Endodermal cell (in vitro differentiated cells): Measurements from ENCODE around the gene CDK5RAP3. TPM values are rescaled to one million over a fixed set of nuclear protein-coding genes. Genes with fewer than 3 reads are reported as not detected.

Experiments used
- DNase-seq: peaks from one replicate; pipeline ENCODE4 v3.0.0-alpha.2; 2017
- H3K27ac ChIP-seq: 2 replicates; pipeline ENCODE4 v1.5.1; 2013; ENCODE audit warnings: mild to moderate bottlenecking, low read depth, low read length, moderate library complexity
- H3K27me3 ChIP-seq: 2 replicates; pipeline ENCODE4 v1.6.1; 2013; ENCODE audit warnings: mild to moderate bottlenecking, low read length, moderate library complexity; ENCODE audit not compliant: insufficient read depth, control insufficient read depth, poor library complexity, severe bottlenecking
- H3K36me3 ChIP-seq: 2 replicates; pipeline ENCODE4 v1.7.0; 2013; ENCODE audit warnings: mild to moderate bottlenecking, low read length, moderate library complexity; ENCODE audit not compliant: control insufficient read depth, insufficient read depth
- H3K4me1 ChIP-seq: one replicate; pipeline ENCODE4 v1.7.0; 2013; ENCODE audit warnings: low read length; ENCODE audit not compliant: control insufficient read depth, insufficient read depth
- H3K4me3 ChIP-seq: 2 replicates; pipeline ENCODE4 v1.5.1; 2013; ENCODE audit warnings: mild to moderate bottlenecking, low read length, moderate library complexity
- H3K9ac ChIP-seq: 2 replicates; pipeline ENCODE4 v1.6.1; 2013; ENCODE audit warnings: mild to moderate bottlenecking, low read length, moderate library complexity; ENCODE audit not compliant: poor library complexity, severe bottlenecking; ENCODE audit errors: extremely low read depth
- H3K9me3 ChIP-seq: 2 replicates; pipeline ENCODE4 v1.6.1; 2013; ENCODE audit warnings: mild to moderate bottlenecking, low read length, moderate library complexity; ENCODE audit not compliant: control insufficient read depth
- H3K27ac Mint-ChIP-seq: 2 replicates; pipeline ENCODE4 v1.8.0; 2020; ENCODE audit warnings: mixed read lengths
- H3K27me3 Mint-ChIP-seq: 2 replicates; pipeline ENCODE4 v1.8.0; 2021; ENCODE audit warnings: mild to moderate bottlenecking, mixed read lengths; ENCODE audit not compliant: insufficient read depth
- H3K36me3 Mint-ChIP-seq: 2 replicates; pipeline ENCODE4 v1.8.0; 2020; ENCODE audit warnings: low read depth, mixed read lengths
- H3K4me1 Mint-ChIP-seq: 2 replicates; pipeline ENCODE4 v1.8.0; 2020; ENCODE audit warnings: mixed read lengths
- H3K4me3 Mint-ChIP-seq: 2 replicates; pipeline ENCODE4 v1.8.0; 2020; ENCODE audit warnings: mild to moderate bottlenecking, moderate library complexity, mixed read lengths
- H3K9me3 Mint-ChIP-seq: 2 replicates; pipeline ENCODE4 v1.8.0; 2020; ENCODE audit warnings: mild to moderate bottlenecking, mixed read lengths
- CTCF ChIP-seq: fragments of 200-600 bp; sonication (generic); conservative IDR thresholded peaks from 2 replicates; pipeline ENCODE4 v1.5.0; 2021; ENCODE audit warnings: antibody characterized with exemption, mild to moderate bottlenecking
- WGBS, 2 experiments: methylation state at CpG; one replicate each; pipeline versions ENCODE4 v1.1.5 to v1.1.7; 2013; ENCODE audit warnings: missing lambda C conversion rate in 2 of 2, mixed read lengths in 1 of 2; ENCODE audit not compliant: insufficient coverage in 1 of 2, insufficient read length in 1 of 2; 5-methylcytosine and 5-hydroxymethylcytosine counted together
- total RNA-seq, 2 donors: library from RNA; stranded (reverse); fragmentation: NEBNext Ultra II Directional in 1 of 2; extraction: Animal tissue kit (Norgen Biotek cat#: 25700) in 1 of 2; gene quantifications; 2 replicates in 1 of 2; 3 replicates in 1 of 2; pipeline ENCODE4 v1.2.1, GENCODE V29; 2021

CDK5RAP3 gene
- total RNA-seq, 2 donors from 2014 or later: 171 to 198 TPM

DNA sequence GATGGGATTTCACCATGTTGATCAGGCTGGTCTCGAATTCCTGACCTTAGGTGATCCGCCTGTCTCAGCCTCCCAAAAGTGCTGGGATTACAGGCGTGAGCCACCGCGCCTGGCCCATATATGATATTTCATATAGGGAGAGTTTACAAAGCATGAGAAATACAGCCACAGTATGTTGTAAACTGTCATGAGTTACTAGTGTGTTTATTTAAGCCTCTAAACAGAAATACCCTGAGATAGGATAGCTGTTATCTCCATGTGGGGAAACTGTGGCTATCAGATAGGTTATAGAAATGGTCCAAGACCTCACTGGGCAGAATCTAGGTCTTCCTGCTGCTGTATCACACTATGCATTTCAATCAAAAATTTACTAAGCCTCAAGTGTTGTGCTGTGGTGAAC lies 2.1 kb upstream of the CDK5RAP3 start:
- Histone ChIP-seq H3K9ac (no peak overlapping the region), H3K27ac (no peak overlapping the region), H3K4me1 (no peaks in the 10 kb centered on the region), H3K27me3 (peaks cover 5% of the 10 kb centered on the region), H3K36me3 (peaks cover 1% of the 10 kb centered on the region), H3K9me3 (no peaks in the 10 kb centered on the region), H3K4me3 (no peak overlapping the region)
- H3K36me3 Mint-ChIP-seq: peaks cover 5% of the 10 kb centered on the region
- H3K4me1 Mint-ChIP-seq: peaks cover 8% of the 10 kb centered on the region
- TF ChIP-seq CTCF: no peak
- DNase-seq: no peak
- no peak overlapping the region for H3K4me3 Mint-ChIP-seq
- no peaks in the 10 kb centered on the region for H3K9me3 Mint-ChIP-seq
- no peak overlapping the region for H3K27ac Mint-ChIP-seq
- peaks cover 18% of the 10 kb centered on the region for H3K27me3 Mint-ChIP-seq
- 93 to 98% methylated on average over 5 of the region's 5 CpGs for WGBS, 2 experiments

DNA sequence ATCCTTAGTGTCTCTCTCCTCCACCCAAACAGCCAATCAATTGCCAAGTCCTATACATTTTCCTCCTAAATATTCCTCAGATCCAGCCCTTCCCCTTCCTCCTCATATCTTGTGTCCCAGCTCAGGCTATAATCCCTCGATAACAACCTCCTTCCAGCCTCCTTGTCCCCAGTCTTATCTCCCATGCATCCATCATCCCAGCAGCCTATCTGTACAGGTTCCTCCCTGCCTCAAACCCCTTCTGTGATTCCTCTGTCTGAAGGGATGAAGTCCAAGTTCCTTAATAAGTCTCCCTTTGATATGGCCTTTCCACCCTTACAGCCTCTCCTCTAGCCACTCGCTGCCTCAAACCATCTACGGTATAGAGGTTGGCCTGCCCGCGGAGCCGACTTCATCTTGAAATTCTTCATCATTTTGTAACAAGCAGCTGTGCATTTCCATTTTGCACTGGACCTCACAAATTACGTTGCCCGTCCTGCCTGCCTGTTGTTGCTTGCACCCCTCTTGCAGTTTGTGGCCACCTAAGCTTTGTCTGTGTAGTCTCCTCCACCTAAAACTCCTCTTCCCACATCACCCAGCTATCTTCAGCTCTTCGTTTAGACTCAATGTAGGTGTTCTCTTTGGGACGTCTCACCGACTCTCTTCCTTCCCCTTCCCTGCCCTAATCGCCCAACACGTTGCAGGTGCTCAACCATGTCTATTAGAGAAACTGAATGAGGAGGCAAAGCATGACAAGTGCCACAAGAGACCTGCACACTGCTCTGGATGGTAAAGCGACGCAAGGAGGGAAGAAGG lies 786 bp upstream of the CDK5RAP3 start:
- H3K36me3 Mint-ChIP-seq: peaks cover 17% of the 10 kb centered on the region
- Histone ChIP-seq H3K27me3 (peaks cover 5% of the 10 kb centered on the region), H3K9ac (no peak overlapping the region), H3K27ac (no peak overlapping the region), H3K4me1 (no peaks in the 10 kb centered on the region), H3K4me3 (no peak overlapping the region), H3K9me3 (no peaks in the 10 kb centered on the region), H3K36me3 (peaks cover 11% of the 10 kb centered on the region)
- TF ChIP-seq CTCF: no peak
- H3K9me3 Mint-ChIP-seq: no peaks in the 10 kb centered on the region
- DNase-seq: no peak
- 67 to 71% methylated on average over 13 to 15 of the region's 15 CpGs for WGBS, 2 experiments
- H3K4me3 Mint-ChIP-seq: peak overlapping the region; percentile 86
- peaks cover 8% of the 10 kb centered on the region for H3K4me1 Mint-ChIP-seq
- H3K27me3 Mint-ChIP-seq: peaks cover 14% of the 10 kb centered on the region
- no peak overlapping the region for H3K27ac Mint-ChIP-seq

- Mint-ChIP-seq H3K4me3 (no peak overlapping the region), H3K27me3 (peaks cover 9% of the 10 kb centered on the region), H3K27ac (no peak overlapping the region), H3K9me3 (no peaks in the 10 kb centered on the region), H3K36me3 (peaks cover 39% of the 10 kb centered on the region), H3K4me1 (peaks cover 8% of the 10 kb centered on the region)
- Histone ChIP-seq H3K9ac (no peak overlapping the region), H3K27ac (no peak overlapping the region), H3K4me1 (no peaks in the 10 kb centered on the region), H3K27me3 (no peaks in the 10 kb centered on the region), H3K4me3 (no peak overlapping the region), H3K36me3 (peaks cover 24% of the 10 kb centered on the region), H3K9me3 (no peaks in the 10 kb centered on the region)
- 87 to 97% methylated on average over 4 to 8 of the region's 8 CpGs for WGBS, 2 experiments
- no peak for TF ChIP-seq CTCF
- DNase-seq: no peak
Observed at GRCh38 chr17:47973541-47973940, 2.6 kb downstream of the CDK5RAP3 start.
